Frontal cortex (tissue), 4 donors: ENCODE data around the gene EFCAB11. TPM values are rescaled to one million over a fixed set of nuclear protein-coding genes. Genes with fewer than 3 reads are reported as not detected.

Experiments used
- DNase-seq, 2 donors: peaks; one replicate each; pipeline ENCODE4 v3.0.0; 2012; ENCODE audit warnings: low spot score in 2 of 2
- FAIRE-seq: peaks from 2 replicates; lab custom pipeline; 2012; peaks lifted over from hg19 to GRCh38; lab: Jason Lieb, UNC
- total RNA-seq: library from RNA; depleted of rRNA; stranded (reverse); fragments of >200 nt; gene quantifications from one replicate; pipeline ENCODE4 v1.2.3, GENCODE V29; 2014
- donor health status: control.
- donor health status: control.
- donor health status: control.

The EFCAB11 gene
- total RNA-seq, 1 donor from 2014 or later: 5.3 TPM

GRCh38 chr14:89746654-89747053 lies 207.9 kb downstream of the EFCAB11 start:
- FAIRE-seq: no peak
- no peak for DNase-seq

GRCh38 chr14:89746135-89746534 lies 208.4 kb downstream of the EFCAB11 start:
- FAIRE-seq (no peak), DNase-seq (no peak)

Other genes with a start within 250 kb of the EFCAB11 start
- 37.1 TPM for gene TDP1, start 1.2 kb upstream of the EFCAB11 start, total RNA-seq
- gene KCNK13, start 107.3 kb upstream of the EFCAB11 start, total RNA-seq: 0.82 TPM